Measurements from ENCODE around the gene DNAJB4. TPM values are rescaled to one million over a fixed set of nuclear protein-coding genes. Genes with fewer than 3 reads are reported as not detected.
"Not testable (repeated sequence)": the region's sequence is repeated elsewhere in the genome, so short reads cannot be mapped to it uniquely, and the experiment has no call there.

DNAJB4 gene
- total RNA-seq, 1 experiment from 2014 or later = 22.5 TPM

DNA sequence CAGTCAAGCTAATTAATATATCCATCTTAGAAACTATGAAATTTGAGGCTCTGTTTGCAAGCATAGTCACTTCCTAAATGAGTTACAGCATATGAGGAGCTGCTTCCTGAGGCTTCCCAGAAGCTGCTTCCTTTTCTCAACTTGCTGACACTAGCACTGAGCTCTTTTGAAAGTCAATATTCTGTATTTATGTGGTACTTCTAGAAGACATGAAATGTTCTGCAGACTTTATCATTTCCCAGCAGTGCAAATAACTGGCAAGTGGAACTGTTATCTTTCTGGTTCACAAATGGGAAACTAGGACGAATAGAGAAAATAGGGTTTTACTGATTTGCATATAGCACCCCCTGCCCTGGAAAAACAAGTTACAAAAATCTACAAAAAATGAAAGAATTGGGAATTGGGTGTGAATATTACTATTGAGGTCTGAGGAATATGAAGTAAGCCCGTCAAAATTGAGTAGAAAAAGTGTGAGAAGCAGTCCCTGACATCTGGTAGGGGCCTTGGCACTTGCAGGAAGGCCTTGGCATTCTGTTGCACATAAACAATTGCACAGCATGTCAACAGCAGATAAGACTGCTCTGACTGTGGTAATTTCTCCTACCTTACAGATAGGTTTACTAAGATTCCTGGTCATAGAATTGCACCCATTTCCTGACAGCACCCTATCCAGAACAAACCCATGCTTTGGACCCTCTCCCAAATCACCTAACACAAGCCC lies 48.1 kb downstream of the DNAJB4 start:
- DNase-seq (ENCODE audit: low read depth) = no peak
- in situ Hi-C loops (cut with HindIII; ENCODE audit: low pct_unique_long_range_greater_than_20kb, low sequenced_read_pairs) = no loop called here

- in situ Hi-C loops (cut with HindIII; ENCODE audit: low pct_unique_long_range_greater_than_20kb, low sequenced_read_pairs) = no loop called here
- DNase-seq (ENCODE audit: low read depth) = no peak
These were observed 48.8 kb downstream of the DNAJB4 start for GRCh38 chr1:78053498-78053897.

DNA sequence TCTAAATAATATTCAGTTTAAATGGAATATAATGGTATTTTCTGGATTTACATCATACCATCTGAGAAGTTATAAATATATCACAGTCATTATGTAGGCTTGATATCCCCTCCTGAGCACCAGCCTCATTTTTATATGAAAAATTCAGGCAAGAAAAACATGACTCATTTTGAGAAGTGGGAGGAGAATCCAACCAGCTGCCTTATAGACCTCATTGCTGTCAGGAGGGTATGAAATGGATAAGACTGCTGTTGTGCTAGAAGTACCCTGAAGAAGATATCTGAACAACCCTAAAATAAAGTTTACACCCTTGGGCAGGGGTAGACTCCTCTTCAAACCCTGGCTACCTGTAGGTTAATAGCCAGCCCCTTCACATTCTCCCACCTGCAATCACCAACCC lies 49.8 kb downstream of the DNAJB4 start:
- in situ Hi-C loops (cut with HindIII; ENCODE audit: low pct_unique_long_range_greater_than_20kb, low sequenced_read_pairs) = no loop called here
- no peak for DNase-seq (ENCODE audit: low read depth)

GRCh38 chr1:78054972-78055371 lies 50.2 kb downstream of the DNAJB4 start:
- no peak for DNase-seq (ENCODE audit: low read depth)
- in situ Hi-C loops (cut with HindIII; ENCODE audit: low pct_unique_long_range_greater_than_20kb, low sequenced_read_pairs) = no loop called here

DNA sequence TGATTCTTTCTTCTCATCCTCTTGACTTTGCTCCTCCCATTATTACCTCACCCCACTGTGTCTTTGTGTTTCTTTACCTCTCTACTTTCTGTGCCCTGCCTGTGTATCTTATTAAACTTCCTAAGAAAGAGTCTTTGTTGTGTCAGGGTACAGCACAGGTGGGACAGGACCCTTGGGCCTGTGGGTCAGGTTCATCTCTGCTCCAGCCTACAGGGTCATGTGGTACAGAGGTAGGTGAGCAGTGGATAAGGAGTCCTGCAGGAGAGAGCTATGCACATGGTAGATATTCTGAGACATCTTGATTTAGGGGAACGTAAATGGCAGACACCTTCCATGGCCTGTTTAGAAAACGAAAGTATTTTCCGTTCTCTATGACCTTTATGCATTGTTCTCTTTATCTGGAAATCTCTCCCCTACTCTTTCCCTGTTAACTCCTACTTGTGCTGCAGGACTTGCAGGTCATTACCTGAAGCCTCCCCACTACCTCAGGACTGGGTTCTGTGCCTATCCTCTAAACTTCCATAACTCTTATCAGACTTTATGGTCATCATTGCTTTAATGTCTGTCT lies 50.9 kb downstream of the DNAJB4 start:
- in situ Hi-C loops (cut with HindIII; ENCODE audit: low pct_unique_long_range_greater_than_20kb, low sequenced_read_pairs) = no loop called here
- no peak for DNase-seq (ENCODE audit: low read depth)

GRCh38 chr1:78058670-78059069 lies 53.9 kb downstream of the DNAJB4 start:
- DNase-seq (ENCODE audit: low read depth) = no peak
- in situ Hi-C loops (cut with HindIII; ENCODE audit: low pct_unique_long_range_greater_than_20kb, low sequenced_read_pairs) = no loop called here

DNA sequence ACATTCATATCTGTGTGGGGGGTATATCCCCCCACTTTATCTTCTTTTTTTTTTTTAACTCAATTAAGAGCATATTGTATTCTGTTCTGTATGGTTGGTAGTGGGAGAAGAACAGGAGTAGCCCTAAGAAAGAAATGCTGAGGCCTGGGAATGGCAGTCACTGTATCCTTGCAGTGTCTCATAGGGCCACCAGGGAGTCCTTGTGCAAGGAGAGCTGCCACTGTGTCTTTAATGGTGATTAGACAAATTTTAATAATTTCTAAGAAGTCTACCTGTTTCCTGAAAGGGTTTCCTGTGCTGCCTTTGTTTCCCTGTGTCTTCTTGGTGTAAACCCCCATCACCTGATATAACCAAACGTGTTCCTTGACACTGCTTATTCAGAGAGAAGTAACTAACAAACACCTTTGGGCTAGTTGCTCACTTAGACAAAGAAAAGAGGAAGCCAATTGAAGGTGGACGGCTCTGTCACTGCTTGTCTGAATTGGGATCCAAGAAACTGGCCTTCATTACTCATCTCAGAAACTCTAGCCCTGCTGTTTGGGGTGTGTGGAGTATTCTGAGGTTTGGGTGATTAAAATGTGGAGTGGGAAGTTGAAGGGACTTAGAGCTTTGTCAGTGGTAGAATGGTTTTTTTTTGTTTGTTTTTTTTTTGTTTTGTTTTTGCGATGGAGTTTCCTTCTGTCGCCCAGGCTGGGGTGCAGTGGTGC lies 56.3 kb downstream of the DNAJB4 start:
- DNase-seq (ENCODE audit: low read depth) = no peak
- in situ Hi-C loops (cut with HindIII; ENCODE audit: low pct_unique_long_range_greater_than_20kb, low sequenced_read_pairs) = no loop called here

- DNase-seq (ENCODE audit: low read depth) = no peak
- in situ Hi-C loops (cut with HindIII; ENCODE audit: low pct_unique_long_range_greater_than_20kb, low sequenced_read_pairs) = no loop called here
These were observed 57.2 kb downstream of the DNAJB4 start for GRCh38 chr1:78061825-78062523.

GRCh38 chr1:78064886-78065285 lies 60.1 kb downstream of the DNAJB4 start:
- DNase-seq (ENCODE audit: low read depth) = not testable (repeated sequence)

More at GRCh38 chr1:78064886-78065285, 60.1 kb downstream of the DNAJB4 start:
- in situ Hi-C loops (cut with HindIII; ENCODE audit: low pct_unique_long_range_greater_than_20kb, low sequenced_read_pairs) = not testable (repeated sequence)

Other genes with a start within 250 kb of the DNAJB4 start
- gene USP33, start 245.1 kb upstream of the DNAJB4 start, total RNA-seq (2014; rRNA removed; shearing (Covaris generic); ENCODE audit: low replicate concordance) = 28.5 and 34.7 TPM in 2 replicates
- gene MIGA1, start 225.3 kb upstream of the DNAJB4 start, total RNA-seq (2014; rRNA removed; shearing (Covaris generic); ENCODE audit: low replicate concordance) = 2.8 and 10.4 TPM in 2 replicates
- gene NEXN, start 116.3 kb upstream of the DNAJB4 start, total RNA-seq (2014; rRNA removed; shearing (Covaris generic); ENCODE audit: low replicate concordance) = 1.7 and 1.8 TPM in 2 replicates
- gene FUBP1, start 25.9 kb upstream of the DNAJB4 start, total RNA-seq (2014; rRNA removed; shearing (Covaris generic); ENCODE audit: low replicate concordance) = 149 and 152 TPM in 2 replicates
- not detected in 2 replicates for gene GIPC2, start 41.0 kb downstream of the DNAJB4 start, total RNA-seq (2014; rRNA removed; shearing (Covaris generic); ENCODE audit: low replicate concordance)

All from Caki2 (cell line).